Skeletal muscle satellite cell (primary cell): ENCODE results near the gene GEMIN7. TPM values are rescaled to one million over a fixed set of nuclear protein-coding genes. Genes with fewer than 3 reads are reported as not detected.

Experiments
- H3K27me3 ChIP-seq: 2 replicates; pipeline ENCODE4 v1.7.0; 2013; ENCODE audit warnings: low read length; ENCODE audit not compliant: control insufficient read depth, insufficient read depth
- H3K36me3 ChIP-seq: 2 replicates; pipeline ENCODE4 v1.7.0; 2013; ENCODE audit warnings: mild to moderate bottlenecking, control low read depth, low read length; ENCODE audit not compliant: insufficient read depth
- H3K4me1 ChIP-seq: 2 replicates; pipeline ENCODE4 v1.7.0; 2013; ENCODE audit warnings: low read length; ENCODE audit not compliant: control insufficient read depth, insufficient read depth
- H3K4me2 ChIP-seq: 2 replicates; pipeline ENCODE4 v1.7.0; 2013; ENCODE audit warnings: mild to moderate bottlenecking, low read length
- H3K4me3 ChIP-seq: 2 replicates; pipeline ENCODE4 v1.7.0; 2013; ENCODE audit warnings: low read length
- H3K9ac ChIP-seq: 2 replicates; pipeline ENCODE4 v1.7.0; 2013; ENCODE audit warnings: mild to moderate bottlenecking, low read depth, low read length, moderate library complexity
- H3K9me3 ChIP-seq: replicated peaks from 2 replicates; pipeline ENCODE4 v1.7.0; 2013; ENCODE audit warnings: mild to moderate bottlenecking, control low read depth, low read length
- small RNA-seq: library from RNA; depleted of rRNA; stranded (forward); fragments of <200 nt; gene quantifications from one replicate; pipeline ENCODE3, GENCODE V24; 2012

Gene GEMIN7

GRCh38 chr19:45139286-45140143 is 60.5 kb downstream of the GEMIN7 start:
- Histone ChIP-seq H3K9me3 (no peaks in the 10 kb centered on the region), H3K4me1 (peaks cover 14% of the 10 kb centered on the region), H3K4me2 (no peak overlapping the region), H3K4me3 (no peak overlapping the region), H3K36me3 (peaks cover 19% of the 10 kb centered on the region), H3K9ac (no peak overlapping the region), H3K27me3 (no peaks in the 10 kb centered on the region)

GRCh38 chr19:45140144-45140503 is 61.1 kb downstream of the GEMIN7 start:
- H3K9me3 ChIP-seq = no peaks in the 10 kb centered on the region
- no peak overlapping the region for H3K9ac ChIP-seq
- H3K36me3 ChIP-seq = peaks cover 25% of the 10 kb centered on the region
- no peaks in the 10 kb centered on the region for H3K27me3 ChIP-seq
- peaks cover 14% of the 10 kb centered on the region for H3K4me1 ChIP-seq
- H3K4me3 ChIP-seq = no peak overlapping the region
- H3K4me2 ChIP-seq = no peak overlapping the region

- no peak overlapping the region for H3K4me2 ChIP-seq
- peaks cover 14% of the 10 kb centered on the region for H3K4me1 ChIP-seq
- H3K36me3 ChIP-seq = peaks cover 29% of the 10 kb centered on the region
- H3K9me3 ChIP-seq = no peaks in the 10 kb centered on the region
- no peak overlapping the region for H3K4me3 ChIP-seq
- no peak overlapping the region for H3K9ac ChIP-seq
- H3K27me3 ChIP-seq = no peaks in the 10 kb centered on the region
Measured at GRCh38 chr19:45140533-45140932, 61.5 kb downstream of the GEMIN7 start.

Small RNA genes lying within 50 kb of the gene (small RNA-seq; reads per million reads assigned to genes)
- gene RNU6-611P = not detected
